Keratinocyte (primary cell): ENCODE measurements around the gene TENM3.

Source experiments
- CTCF ChIP-seq, 3 experiments: IDR thresholded peaks in 1 of 3; conservative IDR thresholded peaks in 1 of 3; optimal IDR thresholded peaks in 1 of 3; 2 replicates in 2 of 3; 3 replicates in 1 of 3; pipeline versions ENCODE3 to v1.5.1; 2011; ENCODE audit warnings: low read length in 3 of 3, mild to moderate bottlenecking in 3 of 3, moderate library complexity in 2 of 3, control low read depth in 1 of 3, inconsistent platforms in 1 of 3; ENCODE audit not compliant: insufficient read depth in 2 of 3; ENCODE audit errors: extremely low read depth in 1 of 3
- EZH2 ChIP-seq: IDR thresholded peaks from one replicate; pipeline ENCODE4 v1.6.1; 2012; ENCODE audit warnings: inconsistent platforms, mild to moderate bottlenecking, low read length, moderate library complexity

- TF ChIP-seq CTCF (optimal IDR thresholded peaks at IDR 0.05 in 1 of 3, IDR thresholded peaks at IDR 0.05 in 1 of 3, conservative IDR thresholded peaks at IDR 0.05 in 1 of 3; ENCODE audit: extremely low read depth in 1 of 3, insufficient read depth in 2 of 3, low read length in 3 of 3) (no peak), EZH2 (no peak)
Measured at GRCh38 chr4:182600093-182600492, 356.9 kb downstream of the TENM3 start.
